Left ventricle myocardium inferior (tissue), 1 donor: Measurements from ENCODE around the gene ALPP. TPM values are rescaled to one million over a fixed set of nuclear protein-coding genes. Genes with fewer than 3 reads are reported as not detected.
"Not testable (repeated sequence)": the region's sequence is repeated elsewhere in the genome, so short reads cannot be mapped to it uniquely, and the experiment has no call there.

Source experiments
- DNase-seq: peaks from one replicate; pipeline ENCODE4 v3.0.0-alpha.2; 2020
- H3K27ac ChIP-seq: fragments of 200-600 bp; replicated peaks from 2 replicates; pipeline ENCODE4 v1.8.0; 2021
- H3K27me3 ChIP-seq: fragments of 200-600 bp; 2 replicates; pipeline ENCODE4 v1.8.0; 2021; ENCODE audit warnings: low read depth
- H3K36me3 ChIP-seq: fragments of 200-600 bp; 2 replicates; pipeline ENCODE4 v1.8.0; 2021
- H3K4me1 ChIP-seq: fragments of 200-600 bp; 2 replicates; pipeline ENCODE4 v1.8.0; 2021
- H3K4me3 ChIP-seq: fragments of 200-600 bp; 2 replicates; pipeline ENCODE4 v1.8.0; 2021; ENCODE audit warnings: mild to moderate bottlenecking, moderate library complexity
- H3K9me3 ChIP-seq: fragments of 200-600 bp; replicated peaks from 2 replicates; pipeline ENCODE4 v1.8.0; 2021
- intact Hi-C: fragments of 100-400 bp; cut with micrococcal nuclease; formaldehyde crosslinking; loops from one replicate; pipeline ENCODE4 v1.11.0; 2022
- total RNA-seq: library from RNA; stranded (reverse); fragmentation: NEBNext Ultra II Directional; extraction: Animal tissue kit (Norgen Biotek cat#: 25700); gene quantifications from one replicate; pipeline ENCODE4 v1.2.1, GENCODE V29; 2021
- TF ChIP-seq, protein P1 (sequence below): fragments of 200-600 bp; IDR thresholded peaks from 2 replicates; pipeline ENCODE4 v1.8.0; 2021; ENCODE audit warnings: antibody characterized with exemption, mild to moderate bottlenecking, borderline replicate concordance
- donor health status: DM: no; HTN: yes; CAD: no; lungs with severe emphysema.

Gene ALPP
- total RNA-seq, 1 donor from 2014 or later = not detected

- no peak for DNase-seq
- Histone ChIP-seq H3K9me3 (no peaks in the 10 kb centered on the region), H3K27me3 (peaks cover 72% of the 10 kb centered on the region), H3K4me3 (no peak overlapping the region), H3K36me3 (no peaks in the 10 kb centered on the region), H3K4me1 (no peaks in the 10 kb centered on the region), H3K27ac (no peak overlapping the region)
- intact Hi-C loops = no loop called here
- TF ChIP-seq, protein P1, sequence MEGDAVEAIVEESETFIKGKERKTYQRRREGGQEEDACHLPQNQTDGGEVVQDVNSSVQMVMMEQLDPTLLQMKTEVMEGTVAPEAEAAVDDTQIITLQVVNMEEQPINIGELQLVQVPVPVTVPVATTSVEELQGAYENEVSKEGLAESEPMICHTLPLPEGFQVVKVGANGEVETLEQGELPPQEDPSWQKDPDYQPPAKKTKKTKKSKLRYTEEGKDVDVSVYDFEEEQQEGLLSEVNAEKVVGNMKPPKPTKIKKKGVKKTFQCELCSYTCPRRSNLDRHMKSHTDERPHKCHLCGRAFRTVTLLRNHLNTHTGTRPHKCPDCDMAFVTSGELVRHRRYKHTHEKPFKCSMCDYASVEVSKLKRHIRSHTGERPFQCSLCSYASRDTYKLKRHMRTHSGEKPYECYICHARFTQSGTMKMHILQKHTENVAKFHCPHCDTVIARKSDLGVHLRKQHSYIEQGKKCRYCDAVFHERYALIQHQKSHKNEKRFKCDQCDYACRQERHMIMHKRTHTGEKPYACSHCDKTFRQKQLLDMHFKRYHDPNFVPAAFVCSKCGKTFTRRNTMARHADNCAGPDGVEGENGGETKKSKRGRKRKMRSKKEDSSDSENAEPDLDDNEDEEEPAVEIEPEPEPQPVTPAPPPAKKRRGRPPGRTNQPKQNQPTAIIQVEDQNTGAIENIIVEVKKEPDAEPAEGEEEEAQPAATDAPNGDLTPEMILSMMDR = no peak
Measured at GRCh38 chr2:232376260-232376659, 2.3 kb upstream of the ALPP start.

- DNase-seq = no peak
- no peak overlapping the region for H3K27ac ChIP-seq
- no peaks in the 10 kb centered on the region for H3K36me3 ChIP-seq
- intact Hi-C loops = no loop called here
- TF ChIP-seq, protein P1 = no peak
- no peaks in the 10 kb centered on the region for H3K4me1 ChIP-seq
- H3K9me3 ChIP-seq = no peaks in the 10 kb centered on the region
- no peak overlapping the region for H3K4me3 ChIP-seq
- H3K27me3 ChIP-seq = peaks cover 76% of the 10 kb centered on the region
Measured at GRCh38 chr2:232376713-232377112, 1.8 kb upstream of the ALPP start.

GRCh38 chr2:232377319-232377718, 1.2 kb upstream of the ALPP start:
- intact Hi-C loops = no loop called here
- H3K27ac ChIP-seq = no peak overlapping the region
- TF ChIP-seq, protein P1 = no peak
- no peak for DNase-seq
- H3K4me1 ChIP-seq = no peaks in the 10 kb centered on the region
- no peaks in the 10 kb centered on the region for H3K9me3 ChIP-seq
- H3K36me3 ChIP-seq = no peaks in the 10 kb centered on the region
- H3K4me3 ChIP-seq = no peak overlapping the region
- H3K27me3 ChIP-seq = peaks cover 76% of the 10 kb centered on the region

- Histone ChIP-seq H3K9me3 (no peaks in the 10 kb centered on the region), H3K4me1 (no peaks in the 10 kb centered on the region), H3K36me3 (no peaks in the 10 kb centered on the region), H3K27me3 (peaks cover 77% of the 10 kb centered on the region), H3K27ac (no peak overlapping the region), H3K4me3 (no peak overlapping the region)
- intact Hi-C loops = no loop called here
- TF ChIP-seq, protein P1 = no peak
- DNase-seq = no peak
Measured at GRCh38 chr2:232377841-232378734, 463 bp upstream of the ALPP start.

- H3K36me3 ChIP-seq, H3K27ac ChIP-seq, intact Hi-C loops, H3K4me3 ChIP-seq, DNase-seq, H3K4me1 ChIP-seq, H3K9me3 ChIP-seq: not testable (repeated sequence)
- peaks cover 94% of the 10 kb centered on the region for H3K27me3 ChIP-seq
Measured at GRCh38 chr2:232379610-232380590, 1.3 kb downstream of the ALPP start.

DNA sequence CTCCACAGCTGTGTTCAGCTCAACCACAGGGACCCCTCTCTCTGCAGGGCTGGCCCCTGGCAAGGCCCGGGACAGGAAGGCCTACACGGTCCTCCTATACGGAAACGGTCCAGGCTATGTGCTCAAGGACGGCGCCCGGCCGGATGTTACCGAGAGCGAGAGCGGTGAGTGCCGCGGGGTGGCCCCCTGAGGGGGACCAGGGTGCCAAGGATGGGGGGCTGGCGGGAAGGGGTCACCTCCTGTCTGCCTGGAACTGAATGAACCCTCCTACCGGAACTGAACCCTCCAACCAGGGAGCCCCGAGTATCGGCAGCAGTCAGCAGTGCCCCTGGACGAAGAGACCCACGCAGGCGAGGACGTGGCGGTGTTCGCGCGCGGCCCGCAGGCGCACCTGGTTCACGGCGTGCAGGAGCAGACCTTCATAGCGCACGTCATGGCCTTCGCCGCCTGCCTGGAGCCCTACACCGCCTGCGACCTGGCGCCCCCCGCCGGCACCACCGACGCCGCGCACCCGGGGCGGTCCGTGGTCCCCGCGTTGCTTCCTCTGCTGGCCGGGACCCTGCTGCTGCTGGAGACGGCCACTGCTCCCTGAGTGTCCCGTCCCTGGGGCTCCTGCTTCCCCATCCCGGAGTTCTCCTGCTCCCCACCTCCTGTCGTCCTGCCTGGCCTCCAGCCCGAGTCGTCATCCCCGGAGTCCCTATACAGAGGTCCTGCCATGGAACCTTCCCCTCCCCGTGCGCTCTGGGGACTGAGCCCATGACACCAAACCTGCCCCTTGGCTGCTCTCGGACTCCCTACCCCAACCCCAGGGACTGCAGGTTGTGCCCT, 2.9 kb downstream of the ALPP start:
- H3K4me1 ChIP-seq, intact Hi-C loops, DNase-seq, H3K27ac ChIP-seq, H3K4me3 ChIP-seq, H3K36me3 ChIP-seq, H3K9me3 ChIP-seq: not testable (repeated sequence)
- peaks cover 97% of the 10 kb centered on the region for H3K27me3 ChIP-seq
